Measurements from ENCODE around the gene ATF3.

The ATF3 gene

GRCh38 chr1:212587016-212587887, 21.3 kb upstream of the ATF3 start:
- no peak for DNase-seq (ENCODE audit: low read depth)

DNA sequence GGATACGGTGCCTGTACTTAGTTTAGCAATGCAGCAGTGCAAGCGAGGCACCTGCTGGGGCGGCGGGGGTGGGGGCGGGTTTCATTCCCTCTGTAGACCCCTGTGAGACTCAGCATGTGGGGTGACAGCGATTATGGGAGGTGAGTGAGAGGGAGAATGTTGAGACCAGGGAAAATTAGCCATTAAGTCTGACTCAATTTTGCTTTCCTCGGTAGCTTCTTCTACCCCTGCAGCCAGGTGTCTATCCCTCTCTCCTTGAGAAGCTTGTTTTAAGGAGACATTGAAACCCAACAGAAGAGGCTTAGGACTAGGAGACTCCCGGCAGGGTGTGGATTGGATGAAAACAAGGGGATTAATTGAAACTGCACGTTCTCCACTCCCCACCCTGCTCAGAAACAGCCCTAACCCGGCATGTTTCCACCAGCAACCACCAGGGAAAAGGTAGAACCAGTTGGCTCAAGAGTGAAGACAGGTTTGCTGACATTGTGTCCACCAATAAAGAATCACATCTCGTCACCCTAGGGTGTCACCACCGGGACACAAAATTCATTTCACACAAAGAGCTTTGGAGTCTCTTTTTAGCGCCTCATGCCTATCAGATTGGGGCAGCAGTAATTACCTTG, 20.6 kb upstream of the ATF3 start:
- DNase-seq (ENCODE audit: low read depth), result no peak

GRCh38 chr1:212589446-212589845, 19.1 kb upstream of the ATF3 start:
- DNase-seq (ENCODE audit: low read depth), result no peak

DNA sequence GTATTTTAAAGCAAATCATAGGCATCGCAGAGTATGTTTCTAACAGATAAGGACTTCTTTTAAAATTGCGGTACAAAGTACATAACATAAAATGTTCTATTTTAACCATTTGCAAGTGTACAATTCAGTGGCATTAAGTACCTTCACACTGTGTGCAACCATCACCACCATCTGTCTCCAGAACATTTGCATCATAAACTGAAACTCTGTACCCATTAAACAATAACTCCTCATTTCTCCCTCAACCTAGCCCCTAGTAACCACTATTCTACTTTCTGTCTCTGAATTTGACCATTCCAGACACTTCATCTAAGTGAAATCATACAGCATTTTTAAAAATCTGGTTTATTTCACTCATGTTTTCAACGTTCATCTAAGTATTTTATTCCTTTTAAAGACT, 16.6 kb upstream of the ATF3 start:
- DNase-seq (ENCODE audit: low read depth), result no peak

- no peak for DNase-seq (ENCODE audit: low read depth)
Observed at GRCh38 chr1:212593821-212594251, 14.7 kb upstream of the ATF3 start.

DNA sequence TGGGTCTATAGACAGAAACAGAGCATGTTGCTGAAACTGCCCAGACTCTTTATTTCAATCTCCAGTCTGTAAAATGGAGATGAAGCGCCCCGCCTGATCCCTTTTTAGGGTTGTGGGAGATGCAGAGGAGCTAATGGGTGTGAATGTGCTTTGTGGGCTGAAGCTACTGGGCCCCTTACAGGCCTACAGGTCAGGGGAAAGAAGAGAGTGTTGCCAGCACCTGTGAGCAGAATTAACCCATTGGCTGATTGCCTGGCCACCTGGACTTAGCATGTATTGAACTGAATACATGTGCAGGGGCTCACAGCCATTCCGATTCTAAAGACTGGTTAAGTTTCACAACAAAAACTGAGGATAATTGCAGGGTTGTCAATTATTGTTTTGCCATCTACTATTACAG, 13.9 kb upstream of the ATF3 start:
- no peak for DNase-seq (ENCODE audit: low read depth)

DNA sequence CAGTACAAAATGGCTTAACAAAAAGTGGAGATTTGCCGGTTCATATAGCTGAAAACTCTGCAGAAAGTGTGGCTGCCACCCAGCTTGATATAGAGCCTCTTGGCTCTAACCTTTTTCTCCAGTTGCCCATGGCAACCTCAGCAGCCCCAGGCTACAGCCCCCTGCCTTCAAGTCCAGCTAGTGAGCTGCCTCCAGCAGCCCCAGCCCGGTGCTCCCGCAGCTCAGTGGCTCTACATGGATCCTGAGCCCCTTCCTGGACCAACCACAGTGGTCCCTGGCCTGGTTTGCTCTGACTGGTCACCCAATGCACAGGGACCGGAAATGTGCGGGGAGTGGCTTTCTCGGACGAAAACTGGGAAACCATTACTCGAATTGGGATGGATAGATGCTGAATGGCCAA, 13.3 kb upstream of the ATF3 start:
- DNase-seq (ENCODE audit: low read depth), result no peak

DNA sequence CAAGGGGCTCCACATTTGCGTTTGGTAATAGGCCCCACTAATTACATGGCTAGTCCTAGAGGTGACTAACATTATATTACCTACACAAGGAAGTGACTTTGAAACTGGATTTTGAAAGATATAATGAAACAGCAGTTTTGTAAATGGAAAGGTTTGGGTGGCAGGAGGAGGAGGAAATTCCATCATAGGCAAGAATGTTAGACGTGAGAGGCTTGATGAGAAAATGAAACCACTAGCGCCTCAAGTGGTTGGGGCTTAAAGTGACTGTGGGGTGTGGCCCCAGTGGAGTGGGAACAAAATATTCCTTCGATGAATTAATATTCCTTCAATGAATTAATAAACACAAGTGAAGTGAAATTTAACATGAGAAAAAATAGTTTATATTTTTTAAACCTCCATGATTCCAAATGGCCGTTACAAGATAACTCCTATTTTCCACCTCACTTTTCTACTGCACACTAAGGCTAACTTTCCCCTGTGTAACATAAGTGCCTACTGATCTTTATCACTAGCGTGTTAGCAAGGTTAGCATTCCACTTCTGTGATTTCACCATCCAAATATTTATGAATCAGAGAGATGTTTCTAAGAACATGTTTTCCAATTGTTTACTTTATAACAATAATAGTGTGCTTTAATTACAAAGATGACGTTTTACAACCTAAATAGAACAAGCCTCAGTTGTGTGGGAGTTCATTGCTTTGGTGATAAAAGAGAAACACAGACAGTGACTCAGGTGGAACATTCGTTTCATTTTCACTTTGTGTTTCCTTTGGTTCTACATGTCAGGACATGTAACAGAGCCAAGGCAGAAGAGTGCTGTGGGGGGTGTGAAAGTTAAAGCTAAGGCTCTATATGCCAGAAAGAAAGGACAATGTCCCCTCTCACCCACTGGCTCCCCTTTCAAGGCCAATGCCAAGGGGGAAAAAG, 12.5 kb upstream of the ATF3 start:
- peak; percentile 95 for DNase-seq (ENCODE audit: low read depth)

GRCh38 chr1:212596798-212597197, 11.8 kb upstream of the ATF3 start:
- no peak for DNase-seq (ENCODE audit: low read depth)

DNA sequence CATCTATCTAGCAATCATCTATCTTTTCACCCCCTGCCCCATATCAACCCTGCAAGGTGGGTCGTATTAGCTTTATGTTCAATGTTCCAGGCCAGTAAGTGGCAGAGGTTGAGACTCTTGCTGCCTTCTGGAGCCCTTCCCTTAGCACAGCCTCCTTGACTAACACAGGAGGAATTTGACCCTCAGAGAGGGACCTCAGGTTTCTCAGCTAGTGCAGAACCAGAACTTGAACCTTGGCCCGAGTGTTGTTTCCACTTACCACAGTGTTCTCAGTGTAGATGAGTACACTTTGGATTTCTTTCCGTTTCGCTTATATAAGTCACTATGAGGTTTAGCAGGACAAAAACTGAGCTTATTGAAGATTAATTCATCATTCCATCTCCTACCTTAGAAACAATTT, 11.1 kb upstream of the ATF3 start:
- no peak for DNase-seq (ENCODE audit: low read depth)

GRCh38 chr1:212600071-212600915, 8.3 kb upstream of the ATF3 start:
- DNase-seq (ENCODE audit: low read depth), result no peak

DNA sequence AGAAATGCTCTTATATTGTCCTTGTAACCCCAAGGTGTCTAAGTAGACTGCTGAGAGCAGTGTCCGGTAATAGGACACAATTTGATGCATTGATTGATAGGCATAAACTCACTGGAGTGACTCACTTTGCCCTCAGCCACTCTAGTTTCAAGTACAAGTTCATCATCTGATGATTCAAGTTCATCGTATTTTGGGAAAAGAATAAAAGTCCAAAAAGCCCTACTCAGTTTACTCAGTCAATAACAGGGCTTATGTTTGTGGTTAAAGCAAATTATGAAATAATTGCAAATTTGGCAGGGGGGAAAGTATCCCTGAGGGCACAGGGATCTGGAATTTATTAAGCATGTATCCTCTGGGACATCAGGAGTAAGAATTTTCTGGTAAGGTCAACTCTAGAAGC, 7.6 kb upstream of the ATF3 start:
- peak; percentile 29 for DNase-seq (ENCODE audit: low read depth)

DNA sequence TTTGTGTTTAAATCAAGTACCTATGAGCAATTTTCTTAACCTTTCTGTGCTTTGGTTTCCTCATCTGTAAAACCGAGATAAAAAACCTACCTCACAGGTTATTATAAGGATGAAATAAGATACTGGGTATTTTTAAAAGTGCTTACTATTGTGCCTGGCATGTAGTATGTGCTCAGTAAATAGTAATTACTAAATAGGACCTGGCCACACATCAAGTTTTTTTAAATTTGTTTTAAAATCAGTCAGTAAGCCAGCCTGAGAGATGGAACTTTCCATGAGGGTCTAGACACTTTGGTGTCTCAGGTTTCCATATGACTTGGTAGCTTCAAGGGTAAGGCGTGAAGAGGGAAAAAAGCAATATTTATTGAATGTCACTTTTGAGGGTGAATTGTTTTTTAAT, 7.0 kb upstream of the ATF3 start:
- no peak for DNase-seq (ENCODE audit: low read depth)

DNA sequence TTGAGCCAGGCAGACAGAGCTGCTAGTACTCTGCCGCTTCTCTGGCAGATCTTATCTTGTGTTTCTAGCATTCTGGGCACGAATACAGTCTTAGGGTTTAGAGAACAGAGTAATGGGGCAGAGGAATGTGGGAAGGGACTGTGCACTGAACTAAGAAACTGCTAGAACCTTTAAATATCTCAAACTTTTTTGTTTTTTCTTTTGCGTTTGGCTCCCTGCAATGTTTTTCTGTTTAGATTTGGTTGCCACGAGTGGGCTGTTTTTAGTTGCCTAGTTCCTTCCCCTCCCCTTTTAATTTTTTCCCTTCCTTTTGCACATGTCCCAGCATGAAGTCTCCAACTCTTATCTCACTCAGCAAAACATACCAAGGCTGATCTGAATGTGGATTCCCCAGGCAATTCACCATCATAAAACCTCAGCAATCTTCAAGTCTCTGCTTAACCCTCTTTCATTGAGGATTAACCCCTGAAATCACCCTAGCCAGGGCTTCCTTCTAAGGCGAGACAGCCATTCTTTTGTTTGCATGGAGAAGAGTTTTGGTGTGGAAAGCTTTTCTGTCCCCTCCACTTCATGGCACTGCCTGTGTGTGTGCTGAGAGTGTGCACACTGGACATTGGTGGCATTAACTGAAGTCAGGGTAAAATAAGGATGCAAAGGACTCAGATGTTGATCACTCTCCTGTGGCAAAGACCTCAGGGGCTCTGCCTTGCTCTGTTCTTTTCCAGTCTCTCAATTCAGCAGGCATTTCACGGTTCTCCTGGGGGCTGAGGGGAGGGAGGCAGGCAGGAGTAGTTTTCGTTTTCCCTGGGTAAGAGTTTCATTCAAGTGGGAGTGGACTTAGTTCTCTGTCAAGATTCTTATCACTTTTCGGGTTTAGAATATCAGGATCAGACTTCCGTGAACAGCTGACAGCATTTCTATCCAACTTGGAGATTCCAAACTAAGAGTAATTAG, 2.8 kb upstream of the ATF3 start:
- peak; percentile 48 for DNase-seq (ENCODE audit: low read depth)

- no peak for DNase-seq (ENCODE audit: low read depth)
Observed at GRCh38 chr1:212606395-212607205, 2.0 kb upstream of the ATF3 start.

- no peak for DNase-seq (ENCODE audit: low read depth)
Observed at GRCh38 chr1:212607206-212607912, 1.2 kb upstream of the ATF3 start.

DNA sequence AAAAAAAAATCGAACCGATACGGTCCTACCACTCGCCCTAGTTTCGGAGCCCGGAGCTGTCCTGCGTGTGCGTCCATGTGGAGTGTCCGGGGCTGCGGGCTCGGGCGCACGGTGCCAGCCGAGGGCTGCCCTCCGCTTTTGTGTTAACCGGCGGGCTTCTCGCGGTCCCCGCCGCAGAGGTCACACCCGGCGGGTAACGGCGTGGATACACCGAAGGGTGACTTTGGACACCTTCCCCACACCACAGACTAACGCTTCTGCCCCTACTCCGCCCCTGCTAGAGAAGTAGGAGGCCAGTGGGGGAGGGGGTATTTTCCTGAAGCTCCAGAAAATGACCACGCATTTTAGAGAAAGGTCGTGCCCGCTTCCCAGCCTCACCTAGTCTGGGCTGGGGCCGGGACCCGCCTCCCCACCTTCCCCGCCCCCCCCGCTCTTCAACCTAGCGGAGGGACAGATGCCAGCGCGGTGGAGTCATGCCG, 609 bp upstream of the ATF3 start:
- no peak for DNase-seq (ENCODE audit: low read depth)

DNA sequence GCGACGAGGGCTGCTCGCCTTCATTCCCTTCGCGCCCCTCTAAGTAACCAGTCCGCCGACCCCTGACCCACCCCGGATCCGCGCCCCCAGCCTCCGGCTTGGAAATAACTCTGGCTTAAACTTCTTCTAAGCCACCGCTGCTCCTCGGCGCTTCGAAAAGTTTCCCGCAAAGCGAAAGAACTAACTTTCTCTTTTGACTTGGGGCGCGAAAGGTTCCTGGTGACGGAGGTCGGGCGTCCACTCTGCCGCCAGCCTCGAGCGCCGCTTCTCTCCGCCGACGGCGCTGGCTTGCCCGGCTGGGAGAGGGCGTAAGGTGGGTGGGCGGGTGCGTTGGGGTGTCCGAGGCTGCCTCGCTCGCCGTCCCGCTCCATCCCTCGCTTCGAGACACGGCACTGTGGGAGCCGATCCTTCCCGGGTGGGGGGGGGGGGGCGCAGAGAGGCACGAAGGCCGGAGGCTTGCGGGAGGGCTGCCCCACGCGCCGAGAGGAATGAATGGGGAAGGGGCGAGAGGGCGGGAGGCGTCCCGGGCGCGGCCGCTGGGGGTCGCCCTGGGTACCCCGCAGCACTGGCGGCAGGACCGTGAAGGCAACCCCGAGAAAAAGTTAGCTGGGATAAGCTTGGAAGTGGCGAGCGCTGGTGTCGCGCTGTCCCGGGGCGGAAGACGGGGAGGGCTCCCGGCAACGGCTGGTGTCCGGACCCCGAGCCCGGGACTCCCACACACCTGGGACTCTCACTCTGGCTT, 569 bp downstream of the ATF3 start:
- DNase-seq (ENCODE audit: low read depth), result peak; percentile 68
